Heart left ventricle (tissue), 13 donors: Measurements from ENCODE around the gene SH3RF3.

Experiments used
- POLR2A ChIP-seq, 2 donors: fragments of 450-650 bp; IDR thresholded peaks; one replicate each; pipeline ENCODE4 v1.6.1; 2017; ENCODE audit warnings: antibody characterized with exemption in 2 of 2, mild to moderate bottlenecking in 2 of 2, moderate library complexity in 2 of 2
- TF ChIP-seq, protein P1 (sequence below), 12 donors: fragments of 200-600 bp; sonication (generic) in 4 of 12; IDR thresholded peaks; one replicate each; pipeline versions ENCODE4 v1.5.0 to v1.8.0; 2018 to 2022; ENCODE audit warnings: antibody characterized with exemption in 12 of 12, mild to moderate bottlenecking in 5 of 12
- donor health status: ischemic (EF 13 %, LVEDD 7.1; RV severe dilation, severe dysfunction).
- donor health status: DM: no; HTN: yes; CAD: no.
- donor health status: DM: no; HTN: no; CAD: no.
- donor health status: ischemic (EF 25% LVEDD 6.9; RV normal size, moderate dysfunction).
- donor health status: ischemic (EF 25% LVEDD 5.7; RV mildly dilated, moderate dysfunction).
- donor health status: ischemic (EF 35%, LVEDD 5.7; RV mildly dilated, moderate dysfunction).
- donor health status: nonischemic (EF 11% LVEDD 7.7; RV severe dilation, severe dysfunction).
- donor health status: DM: yes; HTN: yes; CAD: no.
- donor health status: PGD.
- donor health status: ischemic (EF 29% LVEDD 5.4; RV normal size, mild dysfunction).
- donor health status: nonischemic (EF 23%, LVEDD 6.1; RV moderate dilation, normal function).

DNA sequence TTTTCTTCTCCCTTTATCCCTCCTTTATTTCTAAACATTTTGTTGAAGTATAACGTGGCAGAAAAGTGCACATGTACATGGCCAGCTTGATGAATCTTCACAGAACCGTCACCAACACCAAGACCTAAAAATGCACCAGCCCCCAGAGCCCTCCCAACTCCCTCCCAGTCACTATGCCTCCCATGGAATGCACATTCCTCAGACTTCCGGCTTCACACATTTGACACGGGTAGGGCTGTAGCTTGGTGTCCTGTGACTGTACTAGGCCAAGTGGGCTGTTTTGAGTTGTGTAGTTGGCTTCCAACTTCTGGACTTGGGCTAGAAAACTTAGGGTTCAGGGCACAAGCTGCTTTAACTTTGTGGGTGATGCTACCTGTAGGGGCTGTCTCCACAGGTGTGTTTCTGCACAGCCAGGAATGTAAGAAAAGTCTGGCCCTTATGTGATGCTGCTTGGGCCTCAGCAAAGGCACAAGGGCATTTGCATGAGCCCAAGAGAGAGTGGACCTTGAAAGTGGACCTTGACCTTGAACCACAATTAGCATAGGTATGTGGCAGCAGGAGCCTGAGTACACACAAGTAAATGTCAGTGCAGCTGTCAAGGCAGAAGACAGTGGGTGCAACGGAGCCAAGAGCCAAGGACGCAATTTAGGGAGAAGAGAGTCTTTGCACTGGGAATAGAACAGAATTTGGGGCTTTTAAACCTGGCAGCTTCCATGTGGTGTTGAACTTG, 406.4 kb downstream of the SH3RF3 start:
- TF ChIP-seq, protein P1, sequence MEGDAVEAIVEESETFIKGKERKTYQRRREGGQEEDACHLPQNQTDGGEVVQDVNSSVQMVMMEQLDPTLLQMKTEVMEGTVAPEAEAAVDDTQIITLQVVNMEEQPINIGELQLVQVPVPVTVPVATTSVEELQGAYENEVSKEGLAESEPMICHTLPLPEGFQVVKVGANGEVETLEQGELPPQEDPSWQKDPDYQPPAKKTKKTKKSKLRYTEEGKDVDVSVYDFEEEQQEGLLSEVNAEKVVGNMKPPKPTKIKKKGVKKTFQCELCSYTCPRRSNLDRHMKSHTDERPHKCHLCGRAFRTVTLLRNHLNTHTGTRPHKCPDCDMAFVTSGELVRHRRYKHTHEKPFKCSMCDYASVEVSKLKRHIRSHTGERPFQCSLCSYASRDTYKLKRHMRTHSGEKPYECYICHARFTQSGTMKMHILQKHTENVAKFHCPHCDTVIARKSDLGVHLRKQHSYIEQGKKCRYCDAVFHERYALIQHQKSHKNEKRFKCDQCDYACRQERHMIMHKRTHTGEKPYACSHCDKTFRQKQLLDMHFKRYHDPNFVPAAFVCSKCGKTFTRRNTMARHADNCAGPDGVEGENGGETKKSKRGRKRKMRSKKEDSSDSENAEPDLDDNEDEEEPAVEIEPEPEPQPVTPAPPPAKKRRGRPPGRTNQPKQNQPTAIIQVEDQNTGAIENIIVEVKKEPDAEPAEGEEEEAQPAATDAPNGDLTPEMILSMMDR (IDR thresholded peaks at IDR 0.05), result no peak
- no peak for TF ChIP-seq POLR2A (IDR thresholded peaks at IDR 0.05)
